ENCODE results near the gene SLC35C1. TPM values are rescaled to one million over a fixed set of nuclear protein-coding genes. Genes with fewer than 3 reads are reported as not detected.

The SLC35C1 gene
- total and polyA plus RNA-seq, 5 experiments from 2014 or later: 5.6 to 12.3 (median 10.0) TPM

DNA sequence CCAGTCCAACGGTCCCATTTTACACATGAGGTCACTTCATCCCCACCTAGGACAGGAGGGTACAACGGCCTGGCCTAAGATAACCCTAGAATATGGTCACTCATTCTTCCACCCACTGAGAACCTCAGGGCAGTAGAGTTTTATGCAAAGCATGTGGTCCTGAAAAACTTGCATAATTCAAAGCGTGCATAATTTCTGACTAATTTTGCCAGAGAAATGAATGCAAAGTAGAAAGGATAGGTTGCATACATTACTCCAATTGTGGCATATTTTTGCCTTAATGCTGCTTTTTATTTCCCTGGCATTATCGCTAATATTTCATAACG, 32.5 kb upstream of the SLC35C1 start:
- POLR2A ChIA-PET: interaction anchor here (1.3 to 1.8 kb wide), 2 partner anchors 32 to 75 kb away, joined by 3 to 9 read pairs; partner anchors contain the start of genes CRY2 and SLC35C1
- Mint-ChIP-seq H3K9me3 (no peaks in the 10 kb centered on the region), H3K36me3 (no peaks in the 10 kb centered on the region), H3K27me3 (no peaks in the 10 kb centered on the region), H3K4me1 (peaks cover 11 to 21% (median 16%) of the 10 kb centered on the region in 4 donors), H3K4me3 (peak overlapping the region; percentile 23 to 96 (median 92)), H3K27ac (peak overlapping the region in 2 of 10 donors; percentile 82 to 91)
- DNase-seq (no peak), ATAC-seq (no peak)

DNA sequence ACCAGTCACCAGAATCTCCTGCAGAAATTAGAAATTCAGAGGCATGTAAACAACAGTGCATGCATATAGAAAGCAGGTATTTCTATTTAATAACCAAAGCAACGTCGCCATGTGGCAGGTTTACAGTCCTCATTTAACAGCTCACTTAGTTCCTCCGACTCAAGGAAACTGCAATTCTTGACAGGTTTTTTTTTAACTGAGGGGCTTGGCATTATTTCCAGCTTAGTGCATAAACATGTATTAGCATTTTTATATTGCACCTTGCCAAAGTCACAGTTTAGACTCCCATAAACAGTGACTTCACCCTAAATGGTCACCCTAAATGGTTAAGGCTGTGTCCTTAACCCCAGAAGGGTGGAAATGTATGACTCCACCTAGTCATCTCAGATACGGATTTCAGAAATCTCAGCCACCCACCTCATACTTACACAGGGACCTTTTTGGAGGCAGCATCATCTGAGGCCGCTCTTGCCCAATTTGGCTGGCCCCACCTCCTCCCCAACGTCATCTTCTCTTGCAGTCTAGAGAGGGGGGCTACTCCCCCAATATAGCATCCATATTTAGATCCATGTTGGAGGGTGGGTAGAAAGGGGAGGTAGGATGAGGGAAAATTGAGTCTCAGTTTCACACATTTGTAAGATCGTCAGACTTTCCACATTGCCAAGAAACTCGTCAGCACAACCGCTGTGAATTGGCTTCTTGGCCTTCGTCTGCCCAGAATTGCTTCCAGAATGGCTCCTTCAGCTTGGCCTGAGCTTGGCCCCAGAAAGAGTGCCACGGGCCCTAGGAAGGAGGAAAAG, 31.8 kb upstream of the SLC35C1 start:
- Mint-ChIP-seq H3K27me3 (peaks cover 0 to 2% (median 0%) of the 10 kb centered on the region in 5 donors), H3K4me3 (peak overlapping the region in 3 of 10 donors; percentile 54 to 92 (median 55)), H3K4me1 (peaks cover 11 to 21% (median 16%) of the 10 kb centered on the region in 4 donors), H3K9me3 (no peaks in the 10 kb centered on the region), H3K36me3 (no peaks in the 10 kb centered on the region), H3K27ac (peak overlapping the region in 1 of 10 donors; percentile 52)
- ATAC-seq: no peak
- DNase-seq: no peak
- POLR2A ChIA-PET: no interaction called here

DNA sequence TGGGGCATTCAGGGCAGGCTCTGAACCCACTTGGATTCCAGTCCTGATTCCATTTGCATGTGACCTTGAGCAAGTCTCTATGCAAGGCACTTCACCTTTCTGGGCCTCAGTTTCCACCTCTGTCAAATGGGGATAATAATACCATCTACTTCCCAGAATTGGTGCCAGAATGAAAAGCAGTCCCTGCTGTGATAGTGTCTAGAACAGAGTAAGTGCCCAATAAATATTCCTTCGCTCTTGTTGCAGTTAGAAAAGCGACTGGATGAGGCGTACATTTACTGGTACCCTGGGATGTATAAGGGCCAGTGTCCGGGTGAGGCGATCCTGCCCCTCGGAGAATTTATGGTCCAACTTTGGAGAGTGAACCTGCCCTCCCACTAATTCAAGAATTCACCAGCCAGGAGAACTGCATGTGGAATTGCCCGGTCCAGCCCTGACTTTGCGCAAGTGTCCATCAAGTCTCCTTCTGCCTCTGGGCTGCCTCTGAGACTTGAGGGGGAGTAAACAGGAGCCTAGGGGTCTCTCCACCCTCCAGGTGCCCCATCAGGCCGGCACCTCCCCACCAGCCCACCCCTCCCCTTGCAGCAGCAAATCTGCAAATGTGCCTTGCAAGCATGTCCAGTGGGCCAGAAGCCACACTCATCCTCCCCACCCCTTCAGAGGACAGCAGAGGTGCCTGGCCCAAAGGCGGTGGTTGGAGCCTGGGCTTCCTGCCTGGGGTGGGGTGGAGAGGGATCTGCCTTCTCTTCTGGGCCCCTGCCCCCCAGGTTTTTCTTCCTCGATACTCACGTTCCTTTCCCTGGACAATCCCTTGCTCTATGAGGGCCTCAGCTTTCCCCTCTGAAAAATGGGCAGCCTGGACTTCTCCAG, 30.9 kb upstream of the SLC35C1 start:
- POLR2A ChIA-PET: no interaction called here
- ATAC-seq (no peak), DNase-seq (no peak)
- Mint-ChIP-seq H3K4me1 (peaks cover 11 to 21% (median 16%) of the 10 kb centered on the region in 4 donors), H3K9me3 (no peaks in the 10 kb centered on the region), H3K36me3 (no peaks in the 10 kb centered on the region), H3K27me3 (peaks cover 0 to 2% (median 0%) of the 10 kb centered on the region in 5 donors), H3K27ac (peak overlapping the region in 1 of 10 donors; percentile 87), H3K4me3 (no peak overlapping the region)

DNA sequence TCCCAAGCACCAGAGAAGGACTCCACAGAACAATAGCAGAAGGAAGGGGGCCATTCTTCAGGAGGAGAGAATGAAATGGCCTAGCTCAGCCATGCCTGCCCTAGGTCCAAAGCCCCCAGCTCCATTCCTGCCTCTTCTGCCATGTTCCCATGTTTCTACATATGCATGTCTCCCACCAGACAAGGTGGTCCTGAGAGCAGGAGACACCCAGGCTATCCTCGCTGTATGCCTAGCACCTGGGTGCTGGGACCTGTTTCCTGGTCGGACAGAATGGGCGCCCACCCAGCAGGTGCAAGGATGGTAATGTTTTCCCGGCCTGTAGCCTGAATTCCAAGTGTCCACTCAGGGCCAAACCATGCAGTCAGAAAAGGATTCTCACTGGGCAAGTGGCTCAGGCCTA, 30.2 kb upstream of the SLC35C1 start:
- H3K4me1 Mint-ChIP-seq: peaks cover 11 to 21% (median 16%) of the 10 kb centered on the region in 4 donors
- H3K27me3 Mint-ChIP-seq: peaks cover 0 to 4% (median 1%) of the 10 kb centered on the region in 5 donors
- H3K36me3 Mint-ChIP-seq: no peaks in the 10 kb centered on the region
- ATAC-seq (no peak), DNase-seq (no peak)
- peak overlapping the region in 2 of 10 donors; percentile 15 to 87 for H3K27ac Mint-ChIP-seq
- no peaks in the 10 kb centered on the region for H3K9me3 Mint-ChIP-seq
- POLR2A ChIA-PET: no interaction called here
- peak overlapping the region in 1 of 10 donors; percentile 14 for H3K4me3 Mint-ChIP-seq

DNA sequence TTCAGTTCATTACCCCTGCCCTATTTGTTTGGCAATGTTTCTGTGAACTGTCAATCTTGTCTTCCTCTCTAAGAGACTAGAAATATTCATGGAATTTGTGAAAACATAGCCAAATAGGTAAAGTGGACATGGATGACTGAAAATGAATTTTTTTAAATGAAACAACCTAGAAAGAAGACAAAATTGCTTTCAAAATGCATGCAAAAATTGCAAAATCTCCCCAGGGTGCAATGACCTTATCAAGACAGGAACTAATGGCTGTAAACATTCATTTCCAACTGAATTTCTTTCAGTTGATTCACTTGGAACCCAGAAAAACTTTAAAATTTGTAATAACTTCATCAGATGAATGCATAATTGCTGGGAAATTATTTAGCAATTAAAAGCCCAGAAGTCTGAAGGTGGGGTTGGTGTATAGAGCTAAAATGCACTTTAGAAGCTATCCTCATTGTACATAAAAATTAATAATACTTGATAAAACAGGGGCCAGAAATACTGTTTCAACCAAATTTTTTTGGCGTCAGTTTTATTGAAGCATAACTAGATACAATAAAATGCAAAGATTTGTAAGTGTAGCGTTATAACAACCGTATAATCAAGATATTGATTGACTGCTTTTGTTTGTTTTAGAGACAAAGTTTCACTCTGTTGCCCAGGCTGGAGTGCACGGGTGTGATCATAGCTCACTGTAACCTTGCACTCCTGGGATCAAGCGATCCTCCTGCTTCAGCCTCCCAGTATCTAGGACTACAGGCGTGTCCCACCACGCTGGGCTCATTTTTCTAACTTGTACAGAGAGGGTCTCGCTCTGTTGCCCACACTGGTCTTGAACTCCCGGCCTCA, 27.6 kb upstream of the SLC35C1 start:
- ATAC-seq (no peak), DNase-seq (no peak)
- Mint-ChIP-seq H3K4me3 (no peak overlapping the region), H3K27ac (no peak overlapping the region), H3K36me3 (no peaks in the 10 kb centered on the region), H3K9me3 (no peaks in the 10 kb centered on the region), H3K27me3 (peaks cover 0 to 14% (median 6%) of the 10 kb centered on the region in 5 donors), H3K4me1 (peaks cover 0 to 6% (median 4%) of the 10 kb centered on the region in 4 donors)
- POLR2A ChIA-PET: no interaction called here

DNA sequence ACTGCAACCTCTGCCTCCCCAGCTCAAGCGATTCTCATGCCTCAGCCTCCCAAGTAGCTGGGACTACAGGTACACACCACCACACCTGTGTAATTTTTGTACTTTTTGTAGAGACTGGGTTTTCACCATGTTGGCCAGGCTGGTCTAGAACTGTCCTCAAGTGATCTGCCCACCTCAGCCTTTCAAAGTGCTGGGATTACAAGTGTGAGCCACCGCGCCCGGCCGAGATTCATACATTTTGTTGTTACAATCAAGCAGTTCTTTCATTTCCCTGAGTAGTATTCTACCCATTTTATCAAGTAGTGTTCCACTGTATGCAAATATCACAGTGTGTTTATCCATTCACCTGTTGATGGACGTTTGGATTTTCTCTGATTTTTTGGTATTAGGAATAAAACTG, 26.6 kb upstream of the SLC35C1 start:
- POLR2A ChIA-PET: no interaction called here
- DNase-seq (no peak), ATAC-seq (no peak)
- Mint-ChIP-seq H3K9me3 (no peaks in the 10 kb centered on the region), H3K4me1 (peaks cover 0 to 3% (median under 1%) of the 10 kb centered on the region in 4 donors), H3K27me3 (peaks cover 0 to 15% (median 7%) of the 10 kb centered on the region in 5 donors), H3K4me3 (no peak overlapping the region), H3K27ac (no peak overlapping the region), H3K36me3 (no peaks in the 10 kb centered on the region)

DNA sequence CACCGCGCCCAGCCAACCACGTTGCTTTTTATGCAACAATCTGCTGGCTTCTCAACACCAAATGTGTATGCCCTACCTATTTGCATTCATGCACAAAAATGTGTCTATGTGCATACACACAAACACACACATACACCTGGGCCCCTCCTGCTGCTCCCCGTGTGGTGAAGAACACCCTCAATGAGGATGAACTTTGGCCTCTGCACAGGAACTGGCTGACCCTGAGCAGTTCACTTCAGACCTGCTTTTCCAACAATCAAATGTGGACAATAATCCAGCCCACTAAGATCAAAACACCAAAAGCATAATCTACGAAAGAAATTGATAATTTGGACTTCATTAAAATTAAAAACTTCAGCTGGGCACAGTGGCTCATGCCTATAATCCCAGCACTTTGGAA, 25.3 kb upstream of the SLC35C1 start:
- DNase-seq (no peak), ATAC-seq (no peak)
- peaks cover 0 to under 1% (median 0%) of the 10 kb centered on the region in 4 donors for H3K4me1 Mint-ChIP-seq
- peaks cover 0 to 15% (median 10%) of the 10 kb centered on the region in 5 donors for H3K27me3 Mint-ChIP-seq
- H3K4me3 Mint-ChIP-seq: no peak overlapping the region
- POLR2A ChIA-PET: no interaction called here
- H3K9me3 Mint-ChIP-seq: no peaks in the 10 kb centered on the region
- no peak overlapping the region for H3K27ac Mint-ChIP-seq
- no peaks in the 10 kb centered on the region for H3K36me3 Mint-ChIP-seq

DNA sequence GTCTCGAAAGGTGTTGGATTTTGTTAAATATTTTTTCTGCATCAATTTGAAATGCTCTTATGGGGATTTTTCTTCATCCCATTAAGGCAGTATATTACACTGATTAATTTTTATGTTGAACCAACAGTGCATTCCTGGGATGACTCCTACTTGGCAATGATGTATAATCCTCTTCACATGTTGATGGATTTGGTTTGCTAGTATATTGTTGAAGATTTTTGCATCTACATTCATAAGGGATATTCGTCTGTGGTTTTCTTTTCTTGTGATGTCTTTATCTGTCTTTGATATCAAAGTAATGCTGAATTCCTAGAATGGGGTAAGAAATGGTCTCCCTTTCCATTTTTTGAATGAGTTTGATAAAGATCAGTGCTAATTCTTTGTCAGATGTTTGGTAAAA, 18.7 kb upstream of the SLC35C1 start:
- peaks cover 0 to 30% (median 18%) of the 10 kb centered on the region in 5 donors for H3K27me3 Mint-ChIP-seq
- H3K27ac Mint-ChIP-seq: no peak overlapping the region
- no peaks in the 10 kb centered on the region for H3K4me1 Mint-ChIP-seq
- H3K4me3 Mint-ChIP-seq: no peak overlapping the region
- no peak for DNase-seq
- no peak for ATAC-seq
- peaks cover 0 to 25% (median 12%) of the 10 kb centered on the region in 9 donors for H3K9me3 Mint-ChIP-seq
- peaks cover 0 to 15% (median 0%) of the 10 kb centered on the region in 3 donors for H3K36me3 Mint-ChIP-seq
- POLR2A ChIA-PET: no interaction called here

DNA sequence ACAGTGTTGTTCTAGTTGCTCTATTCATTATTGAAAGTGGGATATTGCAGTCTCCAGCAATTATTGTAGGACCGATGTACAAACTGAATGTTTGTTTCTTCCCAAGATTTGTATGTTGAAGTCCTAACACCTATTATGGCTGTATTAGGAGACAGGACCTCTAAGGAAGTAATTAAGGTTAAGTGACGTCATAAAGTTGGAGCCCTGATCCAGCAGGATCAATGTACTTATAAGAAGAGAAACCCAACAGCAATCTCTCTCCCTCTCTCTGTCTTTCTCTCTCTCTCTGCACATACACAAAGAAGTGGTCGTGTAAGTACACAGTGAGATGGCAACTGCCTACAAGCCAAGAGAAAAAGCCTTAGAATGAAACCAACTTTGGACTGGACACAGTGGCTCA, 16.1 kb upstream of the SLC35C1 start:
- no peaks in the 10 kb centered on the region for H3K4me1 Mint-ChIP-seq
- no peak overlapping the region for H3K4me3 Mint-ChIP-seq
- peaks cover 0 to 15% (median 0%) of the 10 kb centered on the region in 3 donors for H3K36me3 Mint-ChIP-seq
- peaks cover 0 to 25% (median 12%) of the 10 kb centered on the region in 9 donors for H3K9me3 Mint-ChIP-seq
- no peak overlapping the region for H3K27ac Mint-ChIP-seq
- ATAC-seq (no peak), DNase-seq (no peak)
- H3K27me3 Mint-ChIP-seq: peaks cover 0 to 32% (median 11%) of the 10 kb centered on the region in 5 donors
- POLR2A ChIA-PET: no interaction called here

DNA sequence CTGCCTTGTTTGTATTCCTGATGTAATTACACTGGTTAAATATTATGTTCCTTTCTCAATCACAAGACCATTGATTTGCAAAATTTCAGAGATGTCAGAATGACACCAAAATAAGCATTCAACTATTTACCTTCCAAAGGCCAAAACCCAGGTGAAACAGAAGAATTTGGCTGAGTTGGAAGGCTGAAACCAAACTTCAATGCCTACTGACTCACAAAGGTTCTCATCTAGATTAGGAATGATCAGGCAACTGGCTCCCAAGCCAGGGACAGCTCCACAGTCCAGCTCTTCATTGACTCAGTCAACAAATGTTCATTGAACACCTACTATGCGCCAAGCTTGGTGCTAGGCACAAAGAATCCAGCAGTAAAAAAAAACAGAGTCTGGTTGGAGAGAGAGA, 13.4 kb upstream of the SLC35C1 start:
- peaks cover 0 to 13% (median 8%) of the 10 kb centered on the region in 9 donors for H3K9me3 Mint-ChIP-seq
- DNase-seq (no peak), ATAC-seq (no peak)
- POLR2A ChIA-PET: no interaction called here
- no peak overlapping the region for H3K4me3 Mint-ChIP-seq
- peaks cover 0 to 23% (median 8%) of the 10 kb centered on the region in 5 donors for H3K27me3 Mint-ChIP-seq
- no peaks in the 10 kb centered on the region for H3K4me1 Mint-ChIP-seq
- peaks cover 0 to 11% (median 0%) of the 10 kb centered on the region in 3 donors for H3K36me3 Mint-ChIP-seq
- H3K27ac Mint-ChIP-seq: no peak overlapping the region

DNA sequence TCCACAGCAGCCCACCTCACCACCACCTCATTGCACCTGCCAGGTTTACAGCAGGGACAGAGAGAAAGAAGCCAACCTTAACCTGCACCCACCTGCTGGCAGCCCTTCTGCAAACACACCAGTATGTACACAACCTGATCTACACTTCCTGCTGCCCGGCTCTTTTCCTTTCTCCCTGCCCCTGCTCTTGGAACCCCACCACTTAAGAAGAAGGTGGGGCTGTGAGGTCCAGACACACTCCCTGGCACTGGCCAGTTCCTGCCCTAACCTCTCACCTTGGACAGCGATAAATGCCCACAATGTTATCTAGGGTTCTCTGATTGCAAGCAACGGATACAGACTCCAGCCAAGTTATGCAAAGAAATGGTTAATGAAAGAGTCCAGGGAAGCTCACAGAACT, 10.8 kb upstream of the SLC35C1 start:
- no peaks in the 10 kb centered on the region for H3K9me3 Mint-ChIP-seq
- ATAC-seq: no peak
- POLR2A ChIA-PET: no interaction called here
- no peak overlapping the region for H3K27ac Mint-ChIP-seq
- no peak overlapping the region for H3K4me3 Mint-ChIP-seq
- H3K36me3 Mint-ChIP-seq: no peaks in the 10 kb centered on the region
- no peak for DNase-seq
- peaks cover 0 to 12% (median 1%) of the 10 kb centered on the region in 5 donors for H3K27me3 Mint-ChIP-seq
- H3K4me1 Mint-ChIP-seq: no peaks in the 10 kb centered on the region

DNA sequence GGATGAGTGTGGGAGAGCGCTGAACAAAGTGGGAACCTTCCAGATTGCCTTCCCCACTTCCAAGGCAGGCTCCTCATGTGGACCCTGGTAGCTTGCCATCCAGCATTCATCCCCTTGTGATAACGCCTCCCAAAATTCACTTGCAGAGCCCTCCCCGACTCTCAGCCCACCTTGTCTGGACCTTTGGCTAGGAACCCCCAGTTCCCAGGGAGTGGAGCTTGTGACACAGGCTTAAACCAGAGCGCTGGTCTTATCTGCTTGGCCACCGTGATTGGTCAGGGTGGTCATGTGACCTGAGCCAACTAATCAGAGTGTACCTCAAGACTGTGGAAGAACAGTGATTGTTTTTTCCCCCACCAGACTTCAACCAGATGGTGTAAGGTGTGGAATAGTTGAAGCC, 9.6 kb upstream of the SLC35C1 start:
- Mint-ChIP-seq H3K9me3 (peaks cover 0 to under 1% (median 0%) of the 10 kb centered on the region in 9 donors), H3K36me3 (no peaks in the 10 kb centered on the region), H3K27me3 (peaks cover 0 to 8% (median 1%) of the 10 kb centered on the region in 5 donors), H3K27ac (no peak overlapping the region), H3K4me1 (no peaks in the 10 kb centered on the region), H3K4me3 (no peak overlapping the region)
- POLR2A ChIA-PET: no interaction called here
- DNase-seq: no peak
- ATAC-seq: no peak
